Mesothelial cell of epicardium (in vitro differentiated cells): ENCODE data around the gene FAH. TPM values are rescaled to one million over a fixed set of nuclear protein-coding genes. Genes with fewer than 3 reads are reported as not detected.
"Not testable (repeated sequence)": the region's sequence is repeated elsewhere in the genome, so short reads cannot be mapped to it uniquely, and the experiment has no call there.

Source experiments
- DNase-seq, 2 experiments: peaks; one replicate each; pipeline ENCODE4 v3.0.0; 2021; ENCODE audit warnings: low spot score in 2 of 2; ENCODE audit not compliant: unreplicated experiment in 2 of 2
- H3K27ac Mint-ChIP-seq: 2 replicates; pipeline ENCODE4 v1.8.0; 2021; ENCODE audit warnings: mixed read lengths
- H3K27me3 Mint-ChIP-seq: 2 replicates; pipeline ENCODE4 v1.8.0; 2021; ENCODE audit warnings: low read depth, mixed read lengths
- H3K36me3 Mint-ChIP-seq: 2 replicates; pipeline ENCODE4 v1.8.0; 2021; ENCODE audit warnings: mixed read lengths
- H3K4me1 Mint-ChIP-seq: 2 replicates; pipeline ENCODE4 v1.8.0; 2021; ENCODE audit warnings: mixed read lengths
- H3K4me3 Mint-ChIP-seq: 2 replicates; pipeline ENCODE4 v1.8.0; 2021; ENCODE audit warnings: mild to moderate bottlenecking, moderate library complexity, mixed read lengths
- H3K9me3 Mint-ChIP-seq: 2 replicates; pipeline ENCODE4 v1.8.0; 2021; ENCODE audit warnings: mixed read lengths
- total RNA-seq: library from RNA; stranded (reverse); gene quantifications from 3 replicates; pipeline ENCODE4 v1.2.1, GENCODE V29; 2021
- TF ChIP-seq, protein P1 (sequence below): fragments of 200-600 bp; sonication (generic); IDR thresholded peaks from one replicate; pipeline ENCODE4 v1.5.0; 2021; ENCODE audit warnings: antibody characterized with exemption; ENCODE audit not compliant: unreplicated experiment

The FAH gene
- total RNA-seq, 1 donor from 2014 or later: 39.7 TPM

DNA sequence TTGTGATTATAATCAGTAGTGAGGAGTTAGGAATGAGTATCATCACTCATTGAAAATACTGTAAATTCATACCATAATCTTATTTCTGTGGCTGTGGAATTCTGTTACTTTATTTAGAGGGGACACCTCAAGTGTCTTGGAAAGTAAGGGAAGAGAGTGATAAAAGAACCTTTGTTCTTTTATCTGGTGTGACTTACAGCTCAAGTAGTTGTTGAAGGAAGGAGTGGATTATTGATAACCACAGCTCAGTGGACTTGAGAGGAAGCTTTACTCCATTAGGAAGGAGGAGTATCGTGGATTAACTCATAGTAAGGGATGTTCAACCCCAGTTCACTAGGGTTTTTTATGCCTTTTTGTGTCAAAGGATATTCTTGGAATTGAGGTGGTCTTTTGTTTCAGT lies 32.2 kb upstream of the FAH start:
- no peaks in the 10 kb centered on the region for H3K9me3 Mint-ChIP-seq
- DNase-seq: no peak
- peaks cover 17% of the 10 kb centered on the region for H3K36me3 Mint-ChIP-seq
- no peaks in the 10 kb centered on the region for H3K27me3 Mint-ChIP-seq
- no peak overlapping the region for H3K4me3 Mint-ChIP-seq
- TF ChIP-seq, protein P1, sequence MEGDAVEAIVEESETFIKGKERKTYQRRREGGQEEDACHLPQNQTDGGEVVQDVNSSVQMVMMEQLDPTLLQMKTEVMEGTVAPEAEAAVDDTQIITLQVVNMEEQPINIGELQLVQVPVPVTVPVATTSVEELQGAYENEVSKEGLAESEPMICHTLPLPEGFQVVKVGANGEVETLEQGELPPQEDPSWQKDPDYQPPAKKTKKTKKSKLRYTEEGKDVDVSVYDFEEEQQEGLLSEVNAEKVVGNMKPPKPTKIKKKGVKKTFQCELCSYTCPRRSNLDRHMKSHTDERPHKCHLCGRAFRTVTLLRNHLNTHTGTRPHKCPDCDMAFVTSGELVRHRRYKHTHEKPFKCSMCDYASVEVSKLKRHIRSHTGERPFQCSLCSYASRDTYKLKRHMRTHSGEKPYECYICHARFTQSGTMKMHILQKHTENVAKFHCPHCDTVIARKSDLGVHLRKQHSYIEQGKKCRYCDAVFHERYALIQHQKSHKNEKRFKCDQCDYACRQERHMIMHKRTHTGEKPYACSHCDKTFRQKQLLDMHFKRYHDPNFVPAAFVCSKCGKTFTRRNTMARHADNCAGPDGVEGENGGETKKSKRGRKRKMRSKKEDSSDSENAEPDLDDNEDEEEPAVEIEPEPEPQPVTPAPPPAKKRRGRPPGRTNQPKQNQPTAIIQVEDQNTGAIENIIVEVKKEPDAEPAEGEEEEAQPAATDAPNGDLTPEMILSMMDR: no peak
- H3K4me1 Mint-ChIP-seq: no peaks in the 10 kb centered on the region
- no peak overlapping the region for H3K27ac Mint-ChIP-seq

DNA sequence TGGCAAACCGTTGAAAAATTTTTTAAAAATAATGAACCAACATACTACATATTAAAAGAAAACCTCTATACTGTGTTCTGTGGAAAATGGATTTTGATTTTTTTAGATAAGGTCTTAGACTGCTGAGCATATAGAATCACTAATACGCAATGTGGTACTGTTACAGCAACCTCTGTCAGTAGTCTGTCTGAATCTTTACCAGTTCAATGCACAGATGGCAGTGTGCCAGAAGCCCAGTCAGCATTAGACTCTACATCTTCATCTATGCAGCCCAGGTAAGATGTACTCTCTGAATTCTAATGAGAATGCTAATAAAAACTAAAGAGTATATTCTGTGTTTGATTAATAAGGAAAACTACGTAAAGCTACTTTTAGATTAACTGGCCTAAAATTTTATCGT lies 31.3 kb upstream of the FAH start:
- no peaks in the 10 kb centered on the region for H3K4me1 Mint-ChIP-seq
- no peak for DNase-seq
- H3K36me3 Mint-ChIP-seq: peaks cover 23% of the 10 kb centered on the region

GRCh38 chr15:80123034-80123433 lies 29.8 kb upstream of the FAH start:
- Mint-ChIP-seq H3K9me3 (no peaks in the 10 kb centered on the region), H3K36me3 (peaks cover 25% of the 10 kb centered on the region), H3K4me1 (no peaks in the 10 kb centered on the region), H3K4me3 (no peak overlapping the region), H3K27me3 (no peaks in the 10 kb centered on the region), H3K27ac (no peak overlapping the region)
- TF ChIP-seq, protein P1: no peak
- DNase-seq: no peak

More for the DNA sequence above, 31.3 kb upstream of the FAH start:
- no peak overlapping the region for H3K27ac Mint-ChIP-seq
- TF ChIP-seq, protein P1: no peak
- H3K27me3 Mint-ChIP-seq: no peaks in the 10 kb centered on the region
- no peak overlapping the region for H3K4me3 Mint-ChIP-seq
- H3K9me3 Mint-ChIP-seq: no peaks in the 10 kb centered on the region

GRCh38 chr15:80127253-80127652 lies 25.5 kb upstream of the FAH start:
- H3K27me3 Mint-ChIP-seq, H3K4me3 Mint-ChIP-seq, H3K27ac Mint-ChIP-seq, DNase-seq, H3K4me1 Mint-ChIP-seq, H3K9me3 Mint-ChIP-seq: not testable (repeated sequence)
- H3K36me3 Mint-ChIP-seq: peaks cover 41% of the 10 kb centered on the region

GRCh38 chr15:80127911-80128310 lies 24.9 kb upstream of the FAH start:
- H3K4me3 Mint-ChIP-seq: no peak overlapping the region
- H3K9me3 Mint-ChIP-seq: no peaks in the 10 kb centered on the region
- DNase-seq: no peak
- H3K27ac Mint-ChIP-seq: no peak overlapping the region
- H3K36me3 Mint-ChIP-seq: peaks cover 43% of the 10 kb centered on the region
- no peaks in the 10 kb centered on the region for H3K27me3 Mint-ChIP-seq
- H3K4me1 Mint-ChIP-seq: no peaks in the 10 kb centered on the region
- TF ChIP-seq, protein P1: no peak

- H3K27ac Mint-ChIP-seq: no peak overlapping the region
- peaks cover 40% of the 10 kb centered on the region for H3K36me3 Mint-ChIP-seq
- no peaks in the 10 kb centered on the region for H3K27me3 Mint-ChIP-seq
- TF ChIP-seq, protein P1: no peak
- H3K4me1 Mint-ChIP-seq: no peaks in the 10 kb centered on the region
- no peak overlapping the region for H3K4me3 Mint-ChIP-seq
- no peak for DNase-seq
- no peaks in the 10 kb centered on the region for H3K9me3 Mint-ChIP-seq
Observed at GRCh38 chr15:80132382-80132781, 20.4 kb upstream of the FAH start.
